HEK293T (cell line): Measurements from ENCODE around the gene DCST2.

ENCODE experiments used
- FOXM1 ChIP-seq: fragments of 450-650 bp; IDR thresholded peaks from 2 replicates; pipeline ENCODE4 v1.6.1; 2017; ENCODE audit warnings: mild to moderate bottlenecking, borderline replicate concordance
- TARDBP ChIP-seq: fragments of 450-650 bp; IDR thresholded peaks from 2 replicates; pipeline ENCODE4 v1.6.1; 2016

- TF ChIP-seq FOXM1 (no peak), TARDBP (no peak)
These were observed 36.6 kb upstream of the DCST2 start for GRCh38 chr1:155070158-155070621.
